GM21381 (cell line): Measurements from ENCODE around the gene RARB.

Experiments used
- ATAC-seq: cut with Tn5 transposase; IDR thresholded peaks from one replicate; pipeline ENCODE4 v1.9.1; 2021; ENCODE audit warnings: mild to moderate bottlenecking, moderate library complexity; ENCODE audit not compliant: unreplicated experiment

Gene RARB

GRCh38 chr3:25503898-25504301 is 75.8 kb downstream of the RARB start:
- no peak for ATAC-seq

DNA sequence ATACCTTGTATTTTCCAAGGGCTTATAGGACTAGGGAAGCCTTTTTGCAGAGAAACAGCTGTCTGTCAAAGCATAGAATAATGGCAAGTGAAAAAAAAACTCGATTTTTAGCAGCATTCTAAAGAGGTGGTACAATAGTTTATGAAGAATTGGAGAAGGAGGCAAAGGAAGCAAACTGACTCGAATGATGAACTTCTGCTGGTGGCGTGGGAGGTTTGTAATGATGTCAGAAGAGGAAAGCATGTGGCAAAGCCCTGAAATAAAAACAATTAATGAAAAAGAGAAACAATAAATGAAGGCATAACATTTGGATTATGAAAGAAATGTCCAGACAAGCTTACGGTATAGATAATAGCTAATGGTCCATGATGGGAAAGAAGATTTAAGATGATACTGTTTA is 77.5 kb downstream of the RARB start:
- ATAC-seq, result no peak

DNA sequence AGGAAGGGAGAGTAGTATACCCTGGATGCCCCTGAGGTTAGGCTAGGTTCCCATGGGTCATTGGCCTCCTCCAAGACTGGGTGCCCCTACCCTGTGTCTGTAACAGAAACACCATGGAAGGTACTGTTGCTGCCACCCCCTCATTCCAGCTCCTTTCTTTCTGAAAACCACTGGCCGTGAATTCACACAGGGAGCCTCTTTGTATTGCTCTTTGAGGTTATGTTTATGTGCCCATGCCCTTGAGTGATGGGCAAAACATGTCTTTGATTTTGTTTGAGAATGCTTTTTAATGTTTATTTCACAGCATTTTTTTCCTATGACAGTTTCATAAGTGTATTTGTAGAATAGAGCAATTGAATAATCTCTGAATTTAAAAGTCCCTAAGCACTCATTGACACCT is 79.7 kb downstream of the RARB start:
- no peak for ATAC-seq

DNA sequence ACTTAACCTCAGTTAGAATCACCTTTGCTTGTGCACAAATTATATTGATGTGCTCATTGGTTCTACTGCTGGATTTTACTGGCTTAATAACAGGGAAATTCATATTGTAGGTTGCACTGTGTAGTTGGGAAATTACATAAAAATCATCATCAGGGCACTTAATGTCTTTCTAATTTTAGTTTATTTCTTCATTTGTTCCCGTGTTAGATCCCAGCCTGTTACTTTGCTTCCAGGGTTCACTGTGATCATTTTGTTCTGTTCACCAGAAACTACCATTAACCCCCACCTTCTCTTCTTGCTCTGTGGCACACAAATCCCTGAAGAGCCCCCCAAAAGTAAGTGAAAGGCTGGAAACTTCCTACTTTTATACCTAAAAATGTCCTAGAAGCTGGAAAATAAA is 80.4 kb downstream of the RARB start:
- no peak for ATAC-seq

GRCh38 chr3:25508901-25509300 is 80.8 kb downstream of the RARB start:
- no peak for ATAC-seq

GRCh38 chr3:25510797-25511196 is 82.7 kb downstream of the RARB start:
- no peak for ATAC-seq

- ATAC-seq, result no peak
These were observed 84.1 kb downstream of the RARB start for GRCh38 chr3:25511972-25512721.

GRCh38 chr3:25513642-25514266 is 85.7 kb downstream of the RARB start:
- ATAC-seq, result no peak

DNA sequence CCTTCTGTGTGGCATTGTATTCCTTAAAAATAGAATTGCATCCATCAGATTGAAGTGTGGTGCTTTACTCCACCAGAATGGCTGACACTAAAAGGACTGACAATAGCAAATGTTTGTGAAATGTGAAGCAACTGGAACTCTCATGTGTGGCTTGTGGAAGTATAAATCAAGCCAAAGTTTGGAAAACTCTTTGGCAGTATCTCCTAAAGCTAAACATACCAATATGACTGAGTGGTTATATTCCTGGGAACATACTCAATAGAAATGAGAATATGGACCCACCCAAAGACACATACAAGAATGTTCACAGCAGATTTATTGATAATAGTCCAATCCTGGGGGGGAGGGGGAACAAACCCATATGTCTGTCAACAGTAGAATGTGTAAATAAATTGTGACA is 87.1 kb downstream of the RARB start:
- no peak for ATAC-seq

- ATAC-seq, result no peak
These were observed 93.0 kb downstream of the RARB start for GRCh38 chr3:25520926-25521559.

- no peak for ATAC-seq
These were observed 99.3 kb downstream of the RARB start for GRCh38 chr3:25527336-25527735.

GRCh38 chr3:25527801-25528200 is 99.7 kb downstream of the RARB start:
- no peak for ATAC-seq

DNA sequence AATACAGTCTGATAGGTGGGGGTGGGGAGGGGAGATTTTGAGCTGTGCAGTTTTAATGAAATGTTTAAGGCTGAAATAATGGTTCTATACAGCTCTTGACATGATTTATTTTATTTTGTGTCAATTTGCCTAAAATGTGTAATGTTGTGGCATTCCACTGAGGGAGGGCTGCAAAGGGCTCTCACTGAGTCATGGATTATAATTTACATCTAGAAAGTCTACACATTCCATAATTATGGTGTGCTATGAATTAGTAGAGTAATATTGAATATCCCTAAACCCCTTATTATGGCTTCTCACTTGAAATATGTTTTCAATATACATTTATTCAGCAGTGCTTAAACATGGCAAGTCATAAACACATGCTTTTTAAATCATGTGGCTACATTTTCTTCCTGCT is 103.9 kb downstream of the RARB start:
- no peak for ATAC-seq

DNA sequence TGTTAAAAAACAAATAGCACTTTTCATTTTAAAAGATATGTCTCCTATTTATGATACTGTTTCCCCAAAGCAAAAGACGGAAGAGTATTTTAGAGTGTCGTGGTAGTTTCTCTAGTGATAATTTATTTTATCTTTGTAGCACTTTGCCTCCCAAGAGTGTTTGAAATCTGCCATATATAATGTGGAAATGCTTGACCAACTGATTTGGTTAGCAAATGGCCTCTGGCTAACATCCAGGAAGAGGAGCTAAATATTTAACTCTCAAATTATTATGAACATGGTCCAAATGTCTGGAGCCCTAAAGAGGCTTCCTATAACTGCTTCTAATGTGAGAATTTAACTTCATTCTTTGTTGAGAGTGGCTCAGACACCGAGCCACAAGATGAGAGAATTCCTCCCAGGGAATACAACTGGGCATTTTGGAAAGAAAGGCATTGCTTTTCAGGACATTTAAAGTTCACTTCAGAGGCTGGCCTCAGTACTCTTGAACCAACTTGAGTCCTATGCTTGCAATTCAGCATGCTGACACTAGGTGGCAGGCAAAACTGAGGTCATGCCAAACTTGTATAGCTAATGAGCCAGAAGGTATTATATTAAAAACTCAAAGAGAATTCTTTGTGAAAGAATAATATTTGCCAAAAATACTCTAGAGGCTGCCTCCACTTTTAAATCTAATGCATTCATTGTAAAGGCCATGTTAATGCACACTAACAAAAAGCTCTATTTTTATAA is 104.5 kb downstream of the RARB start:
- no peak for ATAC-seq

DNA sequence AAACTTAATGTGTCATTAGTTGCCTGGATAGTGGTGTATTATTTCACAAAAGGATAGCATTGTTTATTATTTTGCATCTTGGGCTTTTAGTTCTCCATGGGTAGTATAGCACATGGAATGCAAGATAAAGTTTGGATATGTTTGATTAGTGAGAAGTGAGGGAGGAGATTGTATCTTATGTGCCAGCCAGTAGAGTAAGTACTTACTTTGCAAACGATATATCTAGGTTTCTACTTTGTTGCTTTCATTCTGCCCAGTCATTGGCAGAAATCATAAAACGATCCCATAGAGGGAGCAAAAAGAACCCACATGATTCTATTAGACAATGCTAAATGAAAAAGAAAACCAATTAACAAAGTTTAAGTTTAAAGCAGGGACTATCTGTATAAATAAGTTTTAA is 105.3 kb downstream of the RARB start:
- ATAC-seq, result no peak

DNA sequence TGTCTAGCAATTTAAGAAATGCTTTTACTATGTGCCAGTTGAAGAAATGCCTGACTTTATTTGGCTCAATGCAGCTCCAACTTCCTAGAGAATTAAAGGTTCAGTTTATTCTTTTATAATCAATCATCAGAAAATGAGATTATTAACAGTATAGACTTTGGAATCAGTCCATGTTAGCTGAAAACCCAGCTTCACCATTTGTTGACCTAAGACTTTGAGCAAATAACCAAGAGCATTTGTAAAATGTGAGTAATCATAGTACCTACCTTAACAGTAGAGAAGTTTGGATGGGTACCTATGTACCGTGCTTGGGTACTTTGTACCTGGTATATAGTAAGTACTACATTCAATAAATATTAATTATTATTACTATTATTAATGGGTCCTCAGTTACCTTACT is 105.9 kb downstream of the RARB start:
- ATAC-seq, result no peak

DNA sequence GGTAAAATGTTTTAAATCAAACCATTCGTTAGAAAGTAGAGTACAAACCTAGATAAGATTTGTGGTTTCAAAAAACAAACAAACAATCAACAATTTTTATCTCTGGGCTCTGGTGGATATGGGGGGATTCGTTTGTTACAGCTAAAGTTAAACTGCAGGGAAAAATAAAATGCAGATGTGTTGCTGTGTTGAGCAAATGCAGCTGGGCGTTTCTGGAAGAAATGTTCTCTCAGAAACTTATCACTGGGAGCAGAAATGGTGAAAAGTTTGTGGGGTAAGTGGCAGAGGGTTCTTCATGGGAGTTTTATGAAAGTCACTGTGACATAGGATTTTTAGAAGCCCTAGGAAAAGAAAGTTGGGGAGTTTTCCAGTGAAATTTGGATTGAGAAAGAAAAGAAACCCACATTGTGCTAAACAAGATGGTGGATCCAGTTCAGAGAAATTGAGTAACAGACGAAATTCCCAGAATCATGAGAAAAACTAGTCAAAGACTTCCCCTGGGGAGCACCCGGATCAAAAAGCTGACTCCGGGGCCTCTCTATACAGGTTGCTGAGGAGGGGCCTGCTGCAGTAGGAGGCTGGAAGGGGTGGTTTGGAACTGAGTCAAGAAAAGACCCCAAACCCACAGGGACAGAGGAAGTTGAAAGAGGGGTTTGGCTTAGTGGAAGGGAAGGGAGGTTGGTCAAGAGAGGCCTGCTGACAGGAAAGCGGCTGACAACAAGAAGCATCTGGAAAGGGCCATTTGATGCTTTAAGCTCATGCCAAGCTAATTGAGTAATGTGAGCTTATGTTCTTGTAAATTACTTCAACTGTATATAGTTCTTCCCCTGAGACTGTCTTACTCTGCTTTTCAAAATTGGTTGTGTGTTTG is 108.7 kb downstream of the RARB start:
- no peak for ATAC-seq

- no peak for ATAC-seq
These were observed 109.5 kb downstream of the RARB start for GRCh38 chr3:25537516-25537915.

- no peak for ATAC-seq
These were observed 112.2 kb downstream of the RARB start for GRCh38 chr3:25540273-25540672.

- ATAC-seq, result no peak
These were observed 114.5 kb downstream of the RARB start for GRCh38 chr3:25542492-25543039.
